ENCODE results near the gene RGR.

Gene RGR

DNA sequence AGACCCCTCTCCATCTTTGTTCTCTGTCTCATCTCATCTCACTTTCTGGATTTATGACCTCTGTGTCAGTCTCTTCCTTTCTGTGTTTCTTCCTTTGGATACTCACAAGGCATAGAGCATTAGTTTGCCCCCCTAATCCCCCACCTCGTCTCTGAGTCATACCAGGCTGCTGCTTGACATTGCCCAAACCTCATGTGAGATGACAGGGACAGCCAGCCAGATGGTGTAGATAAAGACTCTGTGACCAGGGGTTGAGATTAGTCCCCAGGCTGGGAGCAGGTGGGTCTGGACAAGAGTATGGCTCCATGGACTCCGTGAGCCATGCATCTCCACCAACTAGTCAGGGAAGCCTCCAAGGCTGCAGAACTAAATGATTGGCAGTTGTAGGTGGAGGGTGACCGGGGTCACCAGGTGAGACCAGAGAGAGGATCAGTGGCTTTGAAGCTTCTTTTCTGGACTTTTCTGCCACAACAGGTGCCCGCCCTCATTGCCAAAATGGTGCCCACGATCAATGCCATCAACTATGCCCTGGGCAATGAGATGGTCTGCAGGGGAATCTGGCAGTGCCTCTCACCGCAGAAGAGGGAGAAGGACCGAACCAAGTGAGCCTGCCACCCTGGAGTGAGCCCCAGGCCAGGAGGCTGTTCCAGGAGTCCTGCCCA, 13.3 kb downstream of the RGR start:
- no peak for DNase-seq (ENCODE audit: low spot score)

DNA sequence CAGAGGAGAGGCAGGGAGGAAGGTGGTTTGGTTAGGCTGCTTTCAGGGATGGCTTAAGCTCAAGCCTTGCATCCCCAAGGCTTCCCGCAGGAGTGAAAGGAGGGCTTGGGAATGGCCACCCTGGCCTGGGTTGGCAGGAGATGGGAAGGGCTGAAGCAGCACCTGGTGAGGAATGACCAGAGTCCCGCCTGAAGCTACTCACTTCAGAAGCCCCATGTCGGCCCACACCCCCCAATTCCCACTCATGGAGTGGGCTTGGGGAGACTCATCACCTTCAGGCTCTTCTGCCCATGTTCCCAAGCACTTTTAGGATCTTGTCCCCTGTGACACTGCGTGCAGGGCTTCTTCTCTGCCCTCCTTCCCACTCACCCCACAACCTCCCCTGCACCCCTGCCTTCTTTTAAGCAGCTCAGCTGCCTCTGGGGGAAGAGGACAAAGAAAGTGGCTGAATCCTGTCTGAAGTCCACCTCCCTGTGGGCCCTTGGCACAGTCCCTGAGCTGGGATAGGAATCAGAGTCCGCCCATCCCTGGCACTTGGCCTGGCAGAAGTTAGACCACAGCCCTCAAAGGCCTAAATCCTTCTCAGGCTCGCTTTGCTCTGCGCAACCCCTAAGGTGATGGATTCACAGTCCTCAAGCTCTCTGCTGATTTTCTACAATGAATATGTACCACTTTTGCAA, 16.5 kb downstream of the RGR start:
- no peak for DNase-seq (ENCODE audit: low spot score)

- no peak for DNase-seq (ENCODE audit: low spot score)
Observed at GRCh38 chr10:84262190-84262956, 17.5 kb downstream of the RGR start.

DNA sequence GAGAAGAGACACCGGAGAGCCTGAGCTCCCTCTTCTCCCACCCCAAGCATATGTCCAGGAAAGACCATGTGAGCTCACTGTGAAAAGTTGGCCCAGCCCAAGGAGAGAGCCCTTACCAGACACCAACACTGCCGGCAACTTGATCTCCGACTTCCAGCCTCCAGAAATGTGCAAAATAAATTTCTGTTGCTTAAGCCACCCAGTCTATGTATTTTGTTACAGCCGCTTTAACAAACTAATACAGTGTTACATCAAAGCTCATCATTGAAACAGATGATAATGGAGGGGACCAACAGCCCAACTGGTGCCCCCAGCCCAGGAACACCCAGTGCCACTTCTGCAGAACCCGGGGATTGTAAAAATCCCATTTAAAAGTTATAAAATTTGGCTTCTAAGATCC, 18.9 kb downstream of the RGR start:
- DNase-seq (ENCODE audit: low spot score) = no peak

DNA sequence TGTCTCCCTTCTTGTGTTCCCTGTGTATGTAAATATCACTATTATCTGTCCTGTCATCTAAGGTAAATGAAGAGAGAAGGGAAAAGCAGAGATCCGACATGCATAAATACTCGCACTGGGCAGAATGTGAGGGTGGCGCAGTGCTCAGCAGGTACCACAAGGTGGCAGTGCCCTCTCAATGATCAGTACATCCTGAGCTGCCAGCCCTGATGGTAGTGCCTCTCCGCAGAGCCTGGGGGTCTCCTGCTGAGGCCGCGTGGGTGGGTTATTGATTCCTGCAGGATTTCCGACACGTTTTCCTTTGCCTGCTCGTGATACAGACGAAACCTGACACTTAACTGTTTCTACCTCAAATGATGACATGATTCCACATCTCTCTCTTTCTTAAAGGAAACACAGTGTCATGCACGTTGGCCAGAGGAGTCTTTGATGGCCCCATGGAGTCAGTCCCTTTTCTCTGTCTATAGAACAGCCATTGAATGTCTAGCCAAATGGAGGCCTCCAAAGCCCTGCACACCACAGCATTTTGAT, 19.8 kb downstream of the RGR start:
- peak; percentile 53 for DNase-seq (ENCODE audit: low spot score)

DNA sequence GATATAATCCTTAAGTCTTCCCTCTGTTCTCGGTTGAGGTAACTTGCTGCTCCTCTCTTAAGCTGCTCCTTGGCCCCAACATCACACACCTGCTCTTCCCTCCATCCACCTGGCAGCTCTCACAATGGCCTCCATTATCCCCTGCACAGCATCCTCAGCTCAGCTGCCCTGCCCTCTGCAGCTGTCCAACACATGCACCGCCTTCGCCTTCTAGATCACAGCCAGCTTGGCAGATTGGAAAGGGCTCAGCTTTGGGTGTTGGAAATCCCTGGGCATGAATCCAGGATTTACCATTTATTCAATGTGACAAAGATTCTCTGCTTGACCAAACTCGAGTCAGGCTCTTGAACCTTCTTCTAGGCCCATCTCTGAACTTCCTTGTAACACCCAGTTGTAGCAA, 20.6 kb downstream of the RGR start:
- DNase-seq (ENCODE audit: low spot score) = peak; percentile 40

- peak; percentile 17 for DNase-seq (ENCODE audit: low spot score)
Observed at GRCh38 chr10:84267503-84268126, 22.8 kb downstream of the RGR start.

DNA sequence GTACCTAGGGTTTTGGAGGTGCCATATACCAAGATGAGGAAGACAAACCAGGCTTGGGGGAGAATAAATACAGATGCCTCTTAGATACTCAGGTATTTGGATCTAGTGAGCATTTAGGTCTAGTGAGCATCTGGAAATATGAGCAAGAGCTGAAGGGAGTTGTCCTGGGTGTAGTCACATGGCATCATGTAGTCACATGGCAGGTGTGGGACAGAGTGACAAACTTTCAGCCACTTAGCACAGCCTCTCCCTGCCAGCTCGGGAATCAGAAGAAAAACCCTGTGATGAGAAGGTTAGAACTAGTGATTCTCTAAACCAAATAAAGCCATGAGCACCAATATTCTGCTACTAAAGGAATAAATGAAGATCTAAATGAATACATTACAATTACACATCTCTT, 24.3 kb downstream of the RGR start:
- DNase-seq (ENCODE audit: low spot score) = no peak

DNA sequence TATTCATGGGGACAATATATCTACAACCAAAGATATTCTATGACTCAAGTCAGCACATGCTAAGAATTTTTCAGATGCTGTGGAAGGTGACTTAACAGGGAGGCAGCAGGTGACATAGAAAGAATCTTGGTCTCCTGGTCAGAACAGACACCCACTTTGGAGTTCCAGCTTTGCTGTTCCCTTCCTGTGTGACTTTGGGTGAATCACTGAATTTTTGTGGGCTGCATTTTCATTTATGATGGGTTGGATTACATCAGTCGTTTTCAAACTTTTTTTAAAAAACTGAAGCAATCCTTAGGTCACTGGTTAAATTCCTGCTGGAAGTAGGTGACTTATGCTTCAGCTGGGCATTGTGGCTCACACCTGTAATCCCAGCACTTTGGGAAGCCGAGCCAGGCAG, 24.9 kb downstream of the RGR start:
- peak; percentile 74 for DNase-seq (ENCODE audit: low spot score)

- DNase-seq (ENCODE audit: low spot score) = no peak
Observed at GRCh38 chr10:84270708-84271107, 25.9 kb downstream of the RGR start.

DNA sequence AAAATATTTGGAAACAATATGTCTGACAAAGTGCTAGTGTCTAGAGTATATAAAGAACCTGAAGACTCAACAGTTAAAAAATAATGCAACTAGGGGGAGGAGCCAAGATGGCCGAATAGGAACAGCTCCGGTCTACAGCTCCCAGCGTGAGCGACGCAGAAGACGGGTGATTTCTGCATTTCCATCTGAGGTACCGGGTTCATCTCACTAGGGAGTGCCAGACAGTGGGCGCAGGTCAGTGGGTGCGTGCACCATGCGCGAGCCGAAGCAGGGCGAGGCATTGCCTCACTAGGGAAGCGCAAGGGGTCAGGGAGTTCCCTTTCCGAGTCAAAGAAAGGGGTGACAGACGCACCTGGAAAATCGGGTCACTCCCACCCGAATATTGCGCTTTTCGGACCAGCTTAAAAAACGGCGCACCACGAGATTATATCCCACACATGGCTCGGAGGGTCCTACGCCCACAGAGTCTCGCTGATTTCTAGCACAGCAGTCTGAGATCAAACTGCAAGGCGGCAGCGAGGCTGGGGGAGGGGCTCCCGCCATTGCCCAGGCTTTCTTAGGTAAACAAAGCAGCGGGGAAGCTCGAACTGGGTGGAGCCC, 35.1 kb downstream of the RGR start:
- DNase-seq (ENCODE audit: low spot score) = peak; percentile 22

GRCh38 chr10:84286695-84287094, 41.8 kb downstream of the RGR start:
- DNase-seq (ENCODE audit: low spot score) = no peak

DNA sequence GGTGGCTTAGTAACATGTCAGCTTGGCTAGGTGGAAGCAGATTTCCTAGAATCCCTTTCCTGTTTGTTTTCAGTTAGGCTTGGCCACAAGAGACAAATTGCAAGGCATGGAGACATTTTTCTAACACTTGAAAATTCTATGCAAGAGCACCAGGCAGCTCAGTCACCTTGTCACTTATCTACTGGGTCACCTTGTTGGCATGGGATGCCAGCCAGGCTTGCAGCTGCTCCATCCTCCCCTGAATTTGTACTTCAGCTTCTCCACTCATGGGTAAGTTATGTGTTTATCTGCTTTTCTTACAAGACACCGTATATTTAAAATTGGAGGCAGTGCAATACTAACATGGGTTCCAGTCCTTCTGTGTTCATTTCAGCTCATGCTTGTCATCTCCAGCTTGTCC, 43.3 kb downstream of the RGR start:
- no peak for DNase-seq (ENCODE audit: low spot score)

GRCh38 chr10:84289521-84290200, 44.8 kb downstream of the RGR start:
- DNase-seq (ENCODE audit: low spot score) = no peak

GRCh38 chr10:84290235-84290634, 45.4 kb downstream of the RGR start:
- DNase-seq (ENCODE audit: low spot score) = no peak

GRCh38 chr10:84291384-84291783, 46.5 kb downstream of the RGR start:
- peak; percentile 14 for DNase-seq (ENCODE audit: low spot score)

DNA sequence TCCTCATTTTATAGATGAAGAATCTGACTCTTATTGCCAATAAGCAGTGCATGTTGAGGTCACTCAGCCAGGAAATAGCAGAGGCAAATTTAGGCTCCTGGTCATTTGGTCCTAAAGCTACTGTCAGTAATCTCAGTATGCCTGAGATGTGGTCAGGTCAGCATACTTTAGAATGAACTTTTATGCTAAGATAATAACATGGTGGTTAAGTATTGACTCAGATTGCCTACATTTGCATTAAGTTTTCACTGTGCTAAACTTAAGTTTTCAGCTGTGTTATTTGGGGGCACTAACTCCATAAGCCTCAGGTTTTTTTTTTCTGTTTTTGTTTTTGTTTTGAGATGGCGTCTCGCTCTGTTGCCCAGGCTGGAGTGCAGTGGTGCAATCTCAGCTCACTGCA, 47.6 kb downstream of the RGR start:
- DNase-seq (ENCODE audit: low spot score) = no peak

GRCh38 chr10:84293171-84293570, 48.3 kb downstream of the RGR start:
- DNase-seq (ENCODE audit: low spot score) = no peak

DNA sequence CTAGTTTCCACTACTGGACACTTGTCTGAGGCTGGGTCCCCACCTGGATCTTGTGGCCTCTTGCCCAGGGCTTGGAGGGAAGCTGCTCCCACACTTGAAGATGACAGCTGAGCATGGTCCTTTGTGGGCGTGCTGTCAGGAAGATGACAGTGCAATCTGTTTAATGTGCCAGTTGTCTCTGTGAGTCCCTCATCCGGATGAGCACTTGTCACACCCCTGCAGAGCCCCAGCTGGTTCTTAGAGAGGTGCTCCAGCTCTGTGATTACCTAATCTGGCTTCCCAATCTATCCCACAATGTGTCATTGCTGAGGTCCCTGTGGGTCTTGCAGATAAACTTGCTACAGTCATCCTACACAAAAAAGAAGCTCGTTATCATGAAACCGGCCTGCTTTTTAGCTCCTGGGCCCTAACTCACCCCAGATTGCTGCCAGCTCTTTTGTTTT, 48.7 kb downstream of the RGR start:
- DNase-seq (ENCODE audit: low spot score) = no peak

GRCh38 chr10:84294766-84295447, 50.1 kb downstream of the RGR start:
- no peak for DNase-seq (ENCODE audit: low spot score)

All from SW480 (cell line).